ENCODE data around the gene NDUFS4. TPM values are rescaled to one million over a fixed set of nuclear protein-coding genes. Genes with fewer than 3 reads are reported as not detected.

NDUFS4 gene
- total and polyA plus RNA-seq, 9 of the 15 experiments (the other 6 are each of a cell fraction or from before 2014, with no cell fraction given), result 68.7 to 313 (median 113) TPM

- TF ChIP-seq RCOR1 (IDR thresholded peaks at IDR 0.05; ENCODE audit: borderline replicate concordance in 1 of 2, low read depth in 2 of 2, low read length in 2 of 2), result no peak
- TF ChIP-seq ATF4 (CRISPR knock-in tag; IDR thresholded peaks at IDR 0.05), result no peak
- TF ChIP-seq U2AF1 (optimal IDR thresholded peaks at IDR 0.05; ENCODE audit: low read depth, low read length), result no peak
- TF ChIP-seq POLR3A (IDR thresholded peaks at IDR 0.05; ENCODE audit: borderline replicate concordance, extremely low read depth, insufficient read depth, insufficient read length), result no peak
- no peak for TF ChIP-seq PURB (CRISPR knock-in tag; IDR thresholded peaks at IDR 0.05; ENCODE audit: low read depth)
- no peak for TF ChIP-seq MTA3 (IDR thresholded peaks at IDR 0.05; ENCODE audit: borderline replicate concordance)
These were observed 53.1 kb downstream of the NDUFS4 start (continued) for GRCh38 chr5:53613536-53613935.

- Histone ChIP-seq H3K9me1 (ENCODE audit: control insufficient read depth, insufficient read depth, low read length) (no peaks in the 10 kb centered on the region), H3K79me2 (ENCODE audit: control insufficient read depth, insufficient read depth, low read length) (no peaks in the 10 kb centered on the region), H3K36me3 (ENCODE audit: control insufficient read depth, insufficient read depth, low read length) (no peaks in the 10 kb centered on the region), H3K9me3 (replicated peaks; ENCODE audit: control insufficient read depth, insufficient read depth, low read depth, low read length) (no peaks in the 10 kb centered on the region), H3K27me3 (ENCODE audit: control insufficient read depth in 2 of 2, insufficient read depth in 2 of 2, low read length in 2 of 2) (no peaks in the 10 kb centered on the region), H3K4me2 (ENCODE audit: insufficient read depth, low read length) (no peak overlapping the region), H4K20me1 (replicated peaks; ENCODE audit: control insufficient read depth, insufficient read depth, low read length) (no peaks in the 10 kb centered on the region), H3K27ac (ENCODE audit: extremely low read depth, low read depth, low read length) (no peak overlapping the region), H3K4me3 (no peak overlapping the region), H2AFZ (ENCODE audit: low read depth, low read length) (no peak overlapping the region), H3K4me1 (replicated peaks in 1 of 2; ENCODE audit: control insufficient read depth in 2 of 2, insufficient read depth in 2 of 2, low read length in 2 of 2) (peaks cover 0 to 2% of the 10 kb centered on the region in 2 experiments; a peak in 1 of 5 replicates), H3K9ac (ENCODE audit: insufficient read depth in 1 of 2, low read depth in 2 of 2, low read length in 2 of 2) (no peak overlapping the region)
- peak; percentile 26 for FAIRE-seq
- DNase-seq (ENCODE audit: extremely low read depth in 1 of 4, low spot score in 3 of 4), result no peak
- CTCF ChIA-PET (ENCODE audit: low intra/inter-chr PET ratio), result no interaction called here
- no peak for ATAC-seq
- in situ Hi-C loops (cut with MboI), result no loop called here
- TF ChIP-seq RBM25 (IDR thresholded peaks at IDR 0.05; ENCODE audit: low read depth, low read length, severe bottlenecking), result no peak
- TF ChIP-seq XRCC3 (IDR thresholded peaks at IDR 0.05), result no peak
- no peak for TF ChIP-seq CHD1 (IDR thresholded peaks at IDR 0.05; ENCODE audit: low read length)
- no peak for TF ChIP-seq ZNF431 (CRISPR knock-in tag; IDR thresholded peaks at IDR 0.05)
- TF ChIP-seq TAF7 (tag; IDR thresholded peaks at IDR 0.05), result no peak
- TF ChIP-seq ELF2 (CRISPR knock-in tag; IDR thresholded peaks at IDR 0.05), result no peak
- TF ChIP-seq NFRKB (IDR thresholded peaks at IDR 0.05; ENCODE audit: low read depth), result no peak
- TF ChIP-seq EWSR1 (IDR thresholded peaks at IDR 0.05; ENCODE audit: borderline replicate concordance, low read depth, partially characterized antibody), result no peak
- TF ChIP-seq ZNF609 (CRISPR knock-in tag; IDR thresholded peaks at IDR 0.05; ENCODE audit: borderline replicate concordance), result no peak
- TF ChIP-seq CCAR2 (IDR thresholded peaks at IDR 0.05; ENCODE audit: low read depth, low read length), result no peak
- TF ChIP-seq ZNF124 (CRISPR knock-in tag; IDR thresholded peaks at IDR 0.05), result no peak
- intact Hi-C loops (cut with micrococcal nuclease), result no loop called here
- POLR2A ChIA-PET, result no interaction called here
- WGBS (ENCODE audit: insufficient coverage, low coverage, missing lambda C conversion rate), result 61% methylated on average over 2 of the region's 2 CpGs
- no TSS peak for BruUV-seq (replicated peaks)
These were observed 54.0 kb downstream of the NDUFS4 start for GRCh38 chr5:53614376-53614885.
